Gastrocnemius medialis (tissue), 4 donors: ENCODE results near the gene STOX1.

Source experiments
- POLR2A ChIP-seq, 2 donors: fragments of 450-650 bp; IDR thresholded peaks; one replicate each; pipeline ENCODE4 v1.6.1; 2017; ENCODE audit warnings: antibody characterized with exemption in 2 of 2, mild to moderate bottlenecking in 2 of 2, moderate library complexity in 2 of 2
- TF ChIP-seq, protein P1 (sequence below), 5 experiments: fragments of 450-650 bp in 3 of 5; fragments of 200-600 bp in 2 of 5; sonication (generic) in 2 of 5; IDR thresholded peaks in 4 of 5; conservative IDR thresholded peaks in 1 of 5; 1 replicate in 4 of 5; 2 replicates in 1 of 5; pipeline ENCODE4 v1.5.1; 2016 to 2019; ENCODE audit warnings: antibody characterized with exemption in 5 of 5, mild to moderate bottlenecking in 3 of 5, moderate library complexity in 3 of 5

DNA sequence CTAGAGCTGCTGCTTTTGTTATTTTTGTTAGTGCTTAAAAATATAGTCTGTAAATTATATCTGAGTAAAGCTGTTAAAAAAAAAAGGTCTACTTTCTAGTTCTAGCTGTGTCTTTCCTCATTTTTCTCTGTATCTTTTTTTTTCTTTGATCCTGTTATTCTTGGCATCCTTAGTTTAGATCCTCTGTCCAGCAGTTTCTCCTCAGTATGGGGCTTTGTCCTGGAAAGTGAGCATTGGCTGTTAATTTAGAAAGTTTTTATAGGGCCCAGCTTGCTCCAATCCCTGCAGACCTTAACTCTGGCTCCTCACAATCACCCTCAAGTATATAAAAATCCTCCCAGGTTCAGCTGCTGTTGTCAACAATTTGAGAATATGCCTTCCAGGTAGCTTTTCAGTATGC lies 97.3 kb downstream of the STOX1 start:
- TF ChIP-seq POLR2A (IDR thresholded peaks at IDR 0.05), result no peak
- TF ChIP-seq, protein P1, sequence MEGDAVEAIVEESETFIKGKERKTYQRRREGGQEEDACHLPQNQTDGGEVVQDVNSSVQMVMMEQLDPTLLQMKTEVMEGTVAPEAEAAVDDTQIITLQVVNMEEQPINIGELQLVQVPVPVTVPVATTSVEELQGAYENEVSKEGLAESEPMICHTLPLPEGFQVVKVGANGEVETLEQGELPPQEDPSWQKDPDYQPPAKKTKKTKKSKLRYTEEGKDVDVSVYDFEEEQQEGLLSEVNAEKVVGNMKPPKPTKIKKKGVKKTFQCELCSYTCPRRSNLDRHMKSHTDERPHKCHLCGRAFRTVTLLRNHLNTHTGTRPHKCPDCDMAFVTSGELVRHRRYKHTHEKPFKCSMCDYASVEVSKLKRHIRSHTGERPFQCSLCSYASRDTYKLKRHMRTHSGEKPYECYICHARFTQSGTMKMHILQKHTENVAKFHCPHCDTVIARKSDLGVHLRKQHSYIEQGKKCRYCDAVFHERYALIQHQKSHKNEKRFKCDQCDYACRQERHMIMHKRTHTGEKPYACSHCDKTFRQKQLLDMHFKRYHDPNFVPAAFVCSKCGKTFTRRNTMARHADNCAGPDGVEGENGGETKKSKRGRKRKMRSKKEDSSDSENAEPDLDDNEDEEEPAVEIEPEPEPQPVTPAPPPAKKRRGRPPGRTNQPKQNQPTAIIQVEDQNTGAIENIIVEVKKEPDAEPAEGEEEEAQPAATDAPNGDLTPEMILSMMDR (IDR thresholded peaks at IDR 0.05 in 4 of 5, conservative IDR thresholded peaks at IDR 0.05 in 1 of 5), result no peak
